IPS DF 6.9 (cell line): ENCODE measurements around the gene SLC7A1.

ENCODE experiments used
- DNase-seq: peaks from one replicate; pipeline ENCODE4 v3.0.0-alpha.2; 2013; ENCODE audit warnings: low read depth, low spot score
- H3K27ac ChIP-seq: one replicate; pipeline ENCODE4 v1.5.1; 2013; ENCODE audit warnings: low read length, control low read depth
- H3K27me3 ChIP-seq: 2 replicates; pipeline ENCODE4 v1.6.1; 2013; ENCODE audit warnings: mild to moderate bottlenecking, low read length; ENCODE audit not compliant: control insufficient read depth, insufficient read depth
- H3K36me3 ChIP-seq: 2 replicates; pipeline ENCODE4 v1.6.1; 2013; ENCODE audit warnings: low read length; ENCODE audit not compliant: control insufficient read depth, insufficient read depth
- H3K4me1 ChIP-seq: 2 replicates; pipeline ENCODE4 v1.6.1; 2013; ENCODE audit warnings: low read length; ENCODE audit not compliant: control insufficient read depth, insufficient read depth
- H3K4me3 ChIP-seq: 2 replicates; pipeline ENCODE4 v1.5.1; 2013; ENCODE audit warnings: mild to moderate bottlenecking, low read length
- H3K9me3 ChIP-seq: 2 replicates; pipeline ENCODE4 v1.6.1; 2013; ENCODE audit warnings: low read length, inconsistent platforms; ENCODE audit not compliant: control insufficient read depth, insufficient read depth
- WGBS: extraction: QIAGEN DNeasy Blood & Tissue Kit; methylation state at CpG from one replicate; pipeline ENCODE4 v1.1.7; 2013; ENCODE audit warnings: mixed read lengths, missing lambda C conversion rate; ENCODE audit not compliant: insufficient read length, insufficient coverage; 5-methylcytosine and 5-hydroxymethylcytosine counted together

The SLC7A1 gene

DNA sequence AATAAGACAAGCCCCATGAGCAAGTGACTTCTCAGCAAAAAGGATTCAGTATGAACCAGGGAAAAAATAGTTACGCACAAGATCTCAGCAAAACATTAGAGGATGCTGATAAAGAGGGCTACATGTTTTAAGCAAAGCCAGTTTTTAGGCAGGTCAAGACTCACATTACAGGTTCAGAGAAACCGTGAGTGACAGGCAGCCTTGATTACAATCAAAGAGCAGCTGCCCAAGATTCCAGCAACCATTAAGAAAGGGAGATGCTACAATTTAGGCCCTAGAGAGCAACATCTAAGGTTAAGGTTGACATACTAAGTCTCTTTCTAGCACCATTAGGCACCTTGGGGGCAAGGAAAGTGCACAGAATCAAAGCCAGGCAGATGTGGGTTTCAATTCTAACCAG, 2.8 kb upstream of the SLC7A1 start:
- Histone ChIP-seq H3K27ac (no peak overlapping the region), H3K36me3 (no peaks in the 10 kb centered on the region)

DNA sequence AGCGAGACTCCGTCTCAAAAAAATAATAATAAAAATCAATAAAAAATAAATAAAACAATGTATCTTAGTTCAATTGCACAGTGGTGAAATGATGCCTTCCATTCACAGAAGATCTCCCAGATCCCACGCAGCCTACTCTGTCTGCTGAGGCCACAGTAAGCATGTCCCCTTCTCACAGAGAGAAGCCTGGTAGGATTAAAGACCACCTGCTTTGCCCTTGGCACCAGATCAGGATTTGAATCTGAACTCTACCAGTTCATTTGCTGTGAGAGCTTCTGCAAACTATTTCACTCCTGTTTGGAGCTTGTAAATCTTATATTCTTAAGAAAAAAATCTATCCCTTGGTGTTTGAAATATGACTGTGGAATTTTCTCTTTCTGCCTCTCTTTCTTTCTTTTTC, 2.2 kb upstream of the SLC7A1 start:
- H3K4me1 ChIP-seq: no peaks in the 10 kb centered on the region
- no peak for DNase-seq
- WGBS: no CpG with 5 or more reads among the region's 3 CpGs

More for the DNA sequence above, 2.8 kb upstream of the SLC7A1 start:
- no peaks in the 10 kb centered on the region for H3K27me3 ChIP-seq
- H3K9me3 ChIP-seq: no peaks in the 10 kb centered on the region
- H3K4me1 ChIP-seq: no peaks in the 10 kb centered on the region
- no CpG with 5 or more reads among the region's 2 CpGs for WGBS
- DNase-seq: no peak
- H3K4me3 ChIP-seq: no peak overlapping the region

DNA sequence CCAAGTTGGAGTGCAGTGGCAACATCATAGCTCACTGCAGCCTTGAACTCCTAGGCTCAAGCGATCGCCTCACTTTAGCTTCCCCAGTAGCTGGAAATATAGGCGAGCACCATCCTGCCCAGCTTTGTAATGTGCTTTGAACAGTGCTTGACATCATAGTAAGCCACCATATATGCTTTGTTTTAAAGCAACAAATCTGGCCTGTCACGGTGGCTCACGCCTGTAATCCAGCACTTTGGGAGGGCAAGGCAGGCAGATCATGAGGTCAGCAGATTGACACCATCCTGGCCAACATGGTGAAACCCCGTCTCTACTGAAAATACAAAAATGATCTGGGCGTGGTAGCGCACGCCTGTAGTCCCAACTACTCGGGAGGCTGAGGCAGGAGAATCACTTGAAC, 1.8 kb upstream of the SLC7A1 start:
- no peaks in the 10 kb centered on the region for H3K9me3 ChIP-seq
- WGBS: no CpG with 5 or more reads among the region's 10 CpGs
- no peak overlapping the region for H3K27ac ChIP-seq
- no peaks in the 10 kb centered on the region for H3K36me3 ChIP-seq
- DNase-seq: no peak
- no peaks in the 10 kb centered on the region for H3K4me1 ChIP-seq
- no peaks in the 10 kb centered on the region for H3K27me3 ChIP-seq
- H3K4me3 ChIP-seq: no peak overlapping the region

More for the DNA sequence above, 2.2 kb upstream of the SLC7A1 start:
- Histone ChIP-seq H3K4me3 (no peak overlapping the region), H3K9me3 (no peaks in the 10 kb centered on the region), H3K36me3 (no peaks in the 10 kb centered on the region), H3K27ac (no peak overlapping the region), H3K27me3 (no peaks in the 10 kb centered on the region)

DNA sequence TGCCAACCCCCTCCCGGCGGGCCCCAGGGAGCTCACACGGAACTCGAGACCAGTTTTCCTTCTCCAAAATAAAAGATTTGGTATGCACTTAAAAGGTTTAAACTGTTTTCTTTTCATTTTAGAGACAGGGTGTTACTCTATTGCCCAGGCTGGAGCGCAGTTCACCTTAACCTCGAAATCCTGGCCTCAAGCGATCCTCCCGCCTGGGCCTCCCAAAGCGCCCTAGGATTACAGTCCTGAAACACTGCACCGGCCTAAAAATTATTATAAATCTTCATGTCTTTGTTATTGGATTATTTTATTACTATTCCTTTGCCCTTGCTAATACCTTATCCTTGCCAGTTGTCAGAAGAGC, 553 bp upstream of the SLC7A1 start:
- H3K9me3 ChIP-seq: no peaks in the 10 kb centered on the region
- no CpG with 5 or more reads among the region's 10 CpGs for WGBS
- no peak overlapping the region for H3K27ac ChIP-seq
- H3K36me3 ChIP-seq: no peaks in the 10 kb centered on the region
- H3K4me3 ChIP-seq: peak overlapping the region; percentile 91; the same call in 1 of the 2 replicates
- no peak for DNase-seq
- H3K4me1 ChIP-seq: no peaks in the 10 kb centered on the region
- no peaks in the 10 kb centered on the region for H3K27me3 ChIP-seq

DNA sequence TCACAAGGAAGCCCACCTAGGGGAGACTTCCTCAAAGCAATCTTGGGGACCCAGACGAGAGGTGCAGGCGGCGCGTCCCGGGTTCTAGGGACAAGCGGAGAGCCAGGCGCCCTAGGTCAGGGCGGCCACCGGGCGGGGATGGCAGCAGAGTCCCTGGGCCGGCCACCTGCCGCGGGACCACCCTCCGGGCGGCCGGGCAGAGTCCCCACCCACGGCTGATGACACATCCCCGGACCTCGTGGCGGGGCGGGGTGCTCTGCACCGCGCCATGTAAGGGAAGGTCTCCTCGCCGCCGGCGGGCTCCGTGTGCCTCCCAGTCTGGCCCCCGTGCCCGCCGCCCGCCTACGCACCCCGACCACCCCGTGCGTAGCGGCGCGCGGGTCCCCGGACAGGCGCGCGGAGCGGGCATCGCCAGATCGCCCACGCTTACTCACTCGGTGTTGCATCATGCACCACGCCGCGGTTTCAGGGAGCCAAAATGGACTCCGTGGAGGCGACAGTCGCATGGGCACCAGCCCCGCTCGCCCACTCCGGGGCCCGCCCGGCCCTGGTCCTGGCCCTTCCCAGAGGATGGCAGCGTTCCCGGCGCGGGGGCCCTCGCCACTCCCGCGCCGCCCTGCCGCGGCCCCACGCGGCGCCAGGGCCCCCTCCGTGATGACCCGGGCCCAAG, 643 bp downstream of the SLC7A1 start:
- no peak for DNase-seq
- Histone ChIP-seq H3K27ac (no peak overlapping the region), H3K36me3 (no peaks in the 10 kb centered on the region), H3K4me1 (peaks cover 1% of the 10 kb centered on the region; the same call in 1 of the 2 replicates), H3K9me3 (no peaks in the 10 kb centered on the region), H3K4me3 (peak overlapping the region; percentile 91), H3K27me3 (no peaks in the 10 kb centered on the region)
- no CpG with 5 or more reads among the region's 75 CpGs for WGBS

DNA sequence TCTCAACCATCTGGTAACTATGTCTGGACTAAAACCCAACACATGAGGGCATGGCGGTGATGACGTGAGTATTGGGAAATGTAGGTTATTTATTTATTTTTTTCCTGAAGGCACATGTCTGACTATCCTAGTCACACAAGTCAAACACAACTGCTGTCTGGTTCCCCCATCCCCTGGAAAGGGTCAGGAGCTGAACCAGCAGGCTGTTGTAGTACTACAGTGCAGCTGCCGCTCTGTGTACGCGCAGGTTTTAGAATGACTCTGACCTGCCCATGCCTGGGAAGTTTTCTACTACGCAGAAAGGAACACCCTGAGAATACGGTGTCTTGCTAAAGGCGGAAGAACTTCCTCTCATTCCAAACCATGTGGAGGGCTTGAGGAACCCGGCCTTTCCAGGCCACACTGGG, 1.2 kb downstream of the SLC7A1 start:
- no CpG with 5 or more reads among the region's 9 CpGs for WGBS
- Histone ChIP-seq H3K4me1 (peaks cover 1% of the 10 kb centered on the region; the same call in 1 of the 2 replicates), H3K36me3 (no peaks in the 10 kb centered on the region), H3K27me3 (no peaks in the 10 kb centered on the region), H3K4me3 (peak overlapping the region; percentile 91), H3K9me3 (no peaks in the 10 kb centered on the region), H3K27ac (no peak overlapping the region)
- DNase-seq: no peak

DNA sequence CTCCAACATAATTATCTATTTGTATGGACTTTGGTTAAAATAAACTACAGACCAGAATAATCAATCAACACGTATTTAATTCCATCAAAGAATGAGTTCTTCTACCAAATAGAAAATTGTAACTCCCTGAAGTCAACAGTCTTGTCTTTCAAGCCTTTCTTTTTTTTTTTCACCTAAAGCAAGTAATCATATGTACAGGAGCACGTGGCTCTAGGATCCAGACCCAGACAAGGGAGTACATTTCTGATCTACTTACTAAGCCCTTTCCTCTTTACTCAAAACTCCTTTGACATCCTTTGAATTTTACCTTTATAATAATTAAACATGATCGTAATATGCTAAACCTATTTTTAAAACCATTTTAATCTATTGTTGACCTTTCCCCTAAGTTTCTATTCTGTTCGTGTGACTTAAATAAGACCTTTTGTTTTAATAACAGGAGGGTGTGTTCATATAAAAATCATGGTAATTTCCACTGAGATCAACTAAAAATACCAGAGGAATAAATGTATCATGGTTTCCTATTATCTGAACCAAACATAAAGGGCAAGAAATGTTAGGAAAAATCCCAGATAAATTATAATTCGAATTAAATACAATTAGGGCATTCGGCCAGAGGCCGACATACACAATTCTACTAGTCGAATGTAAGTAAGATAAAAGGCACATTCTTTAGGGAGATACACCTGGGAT, 1.7 kb downstream of the SLC7A1 start:
- Histone ChIP-seq H3K36me3 (no peaks in the 10 kb centered on the region), H3K27me3 (no peaks in the 10 kb centered on the region), H3K9me3 (no peaks in the 10 kb centered on the region), H3K4me3 (peak overlapping the region; percentile 91; the same call in 1 of the 2 replicates), H3K4me1 (peaks cover 1% of the 10 kb centered on the region), H3K27ac (no peak overlapping the region)
- no peak for DNase-seq
- WGBS: 100% methylated on average over 1 of the region's 8 CpGs

DNA sequence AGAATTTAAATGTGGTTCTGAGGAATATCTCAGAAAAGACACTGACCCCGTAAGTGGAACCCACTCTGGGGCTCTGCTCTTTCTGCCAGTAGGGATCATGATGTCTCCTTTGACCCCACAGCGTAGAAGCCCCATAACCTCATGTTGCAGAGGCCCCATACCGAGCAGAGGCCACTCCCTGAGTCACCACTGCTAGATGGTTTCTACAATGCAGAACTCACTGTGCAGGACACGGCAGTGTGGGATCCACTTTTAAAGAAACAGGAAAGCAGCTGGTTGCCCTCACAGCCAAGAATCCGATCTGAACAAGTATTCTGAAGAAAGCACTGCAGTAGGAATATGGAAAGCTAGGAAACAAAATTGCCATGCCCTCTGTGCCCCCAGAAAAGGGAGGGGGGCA, 4.2 kb downstream of the SLC7A1 start:
- Histone ChIP-seq H3K27me3 (no peaks in the 10 kb centered on the region), H3K9me3 (no peaks in the 10 kb centered on the region), H3K4me1 (peaks cover 3% of the 10 kb centered on the region), H3K27ac (no peak overlapping the region), H3K36me3 (no peaks in the 10 kb centered on the region), H3K4me3 (no peak overlapping the region)
- WGBS: no CpG with 5 or more reads among the region's 5 CpGs
- DNase-seq: no peak

DNA sequence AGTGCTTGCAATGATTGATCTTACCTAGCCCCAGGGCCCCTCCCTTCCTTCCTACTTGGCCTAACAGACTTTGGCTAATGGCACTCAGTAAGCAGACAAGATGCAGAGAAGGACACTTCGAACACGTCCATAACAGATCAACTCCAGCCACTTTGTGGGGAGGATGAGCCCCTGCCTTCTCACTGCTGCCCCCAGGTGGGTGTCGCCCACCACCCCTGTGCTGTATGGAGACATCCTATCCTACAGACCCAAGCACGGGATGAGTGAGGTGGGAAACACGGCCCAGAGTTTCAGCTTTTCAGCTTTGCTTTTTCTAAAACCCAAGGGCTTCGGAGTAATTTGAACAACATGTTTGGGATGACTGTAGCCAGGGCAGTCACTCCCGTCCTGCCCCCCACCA, 5.5 kb downstream of the SLC7A1 start:
- Histone ChIP-seq H3K36me3 (no peaks in the 10 kb centered on the region), H3K4me1 (peaks cover 3% of the 10 kb centered on the region), H3K9me3 (no peaks in the 10 kb centered on the region), H3K27ac (no peak overlapping the region), H3K27me3 (no peaks in the 10 kb centered on the region), H3K4me3 (no peak overlapping the region)
- WGBS: no CpG with 5 or more reads among the region's 7 CpGs
- no peak for DNase-seq

DNA sequence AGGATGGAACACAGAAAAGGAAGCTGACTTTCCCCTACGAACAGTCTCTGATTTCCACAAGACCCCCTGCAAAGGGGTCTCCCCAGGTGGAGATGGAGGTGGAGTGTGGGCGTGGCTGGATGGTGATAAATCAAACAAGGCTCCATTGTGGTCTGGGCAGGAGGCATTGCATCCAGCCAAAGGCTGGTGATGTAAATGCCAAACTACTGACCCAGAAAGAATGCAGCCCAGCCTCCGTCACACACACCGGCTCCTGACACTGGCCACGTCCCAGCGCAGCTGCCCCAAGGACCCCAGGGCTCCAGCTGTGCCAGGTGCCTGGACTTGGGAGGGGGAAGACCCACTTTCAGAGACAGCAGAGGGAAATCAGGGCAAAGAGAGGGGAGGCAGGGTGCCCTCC, 6.3 kb downstream of the SLC7A1 start:
- no peak for DNase-seq
- peaks cover 3% of the 10 kb centered on the region for H3K4me1 ChIP-seq
- H3K4me3 ChIP-seq: no peak overlapping the region
- H3K27ac ChIP-seq: no peak overlapping the region
- no CpG with 5 or more reads among the region's 6 CpGs for WGBS
- no peaks in the 10 kb centered on the region for H3K9me3 ChIP-seq
- H3K27me3 ChIP-seq: no peaks in the 10 kb centered on the region
- no peaks in the 10 kb centered on the region for H3K36me3 ChIP-seq

DNA sequence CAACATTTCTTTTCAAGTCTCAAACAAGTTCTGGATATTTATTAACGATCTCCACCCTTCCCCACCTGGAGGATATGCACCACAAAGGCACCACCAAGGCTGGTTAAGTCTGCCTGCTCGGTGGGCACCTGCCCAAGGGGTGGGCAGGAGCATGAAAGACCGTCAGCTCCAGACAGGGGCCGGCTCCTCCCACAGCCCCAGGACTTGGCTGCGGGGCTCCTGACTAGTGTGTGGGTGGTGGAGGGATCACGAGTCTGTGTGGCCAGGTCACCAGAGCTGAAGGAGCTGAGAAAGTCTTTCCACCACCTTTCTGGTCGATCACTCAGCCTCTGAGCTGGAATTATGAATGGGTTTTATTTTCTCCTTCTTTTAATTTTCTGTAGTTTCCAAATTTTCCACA, 7.8 kb downstream of the SLC7A1 start:
- DNase-seq: no peak
- Histone ChIP-seq H3K9me3 (no peaks in the 10 kb centered on the region), H3K27me3 (no peaks in the 10 kb centered on the region), H3K27ac (no peak overlapping the region), H3K4me3 (no peak overlapping the region), H3K4me1 (peaks cover 3% of the 10 kb centered on the region), H3K36me3 (no peaks in the 10 kb centered on the region)
- WGBS: no CpG with 5 or more reads among the region's 7 CpGs
